Type B pancreatic cell (in vitro differentiated cells): ENCODE data around the gene TLR4. TPM values are rescaled to one million over a fixed set of nuclear protein-coding genes. Genes with fewer than 3 reads are reported as not detected.

ENCODE experiments used
- DNase-seq: peaks from one replicate; pipeline ENCODE4 v3.0.0; 2021; ENCODE audit warnings: mixed read lengths; ENCODE audit not compliant: unreplicated experiment; ENCODE audit errors: extremely low spot score
- H3K27ac Mint-ChIP-seq: 2 replicates; pipeline ENCODE4 v1.8.0; 2021; ENCODE audit warnings: mild to moderate bottlenecking, mixed read lengths
- H3K27me3 Mint-ChIP-seq: 2 replicates; pipeline ENCODE4 v1.8.0; 2021; ENCODE audit warnings: mixed read lengths
- H3K36me3 Mint-ChIP-seq: 2 replicates; pipeline ENCODE4 v1.8.0; 2021; ENCODE audit warnings: mixed read lengths
- H3K4me1 Mint-ChIP-seq: one replicate; pipeline ENCODE4 v1.8.0; 2021; ENCODE audit warnings: mixed read lengths; ENCODE audit not compliant: unreplicated experiment
- H3K4me3 Mint-ChIP-seq: 2 replicates; pipeline ENCODE4 v1.8.0; 2021; ENCODE audit warnings: mild to moderate bottlenecking, mixed read lengths
- H3K9me3 Mint-ChIP-seq: 2 replicates; pipeline ENCODE4 v1.8.0; 2021; ENCODE audit warnings: mixed read lengths
- total RNA-seq: library from RNA; stranded (reverse); gene quantifications from 2 replicates; pipeline ENCODE4 v1.2.1, GENCODE V29; 2021; ENCODE audit warnings: low replicate concordance
- TF ChIP-seq, protein P1 (sequence below): fragments of 200-600 bp; sonication (generic); conservative IDR thresholded peaks from 2 replicates; pipeline ENCODE4 v1.5.0; 2021; ENCODE audit warnings: antibody characterized with exemption, mild to moderate bottlenecking

Gene TLR4
- total RNA-seq, 1 donor from 2014 or later: 2.7 TPM

DNA sequence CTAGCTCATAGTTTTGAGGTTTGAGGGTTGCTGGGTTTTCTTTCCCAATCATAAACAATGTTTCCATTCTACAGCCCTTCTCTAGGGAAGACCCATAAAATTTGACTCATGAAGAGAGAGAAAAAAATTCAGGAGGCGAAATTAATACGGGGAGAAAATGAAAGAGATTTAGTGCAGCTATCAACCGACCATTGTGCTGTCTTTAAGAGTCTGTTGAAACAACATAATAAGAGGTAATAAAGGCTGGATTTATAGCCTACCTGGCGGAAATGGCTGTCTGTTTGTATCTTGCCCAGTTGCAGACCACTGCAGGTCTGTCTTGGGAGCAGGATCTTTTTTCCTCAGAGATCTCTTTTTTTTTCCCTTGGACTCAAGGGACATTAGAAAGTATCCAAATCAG lies 66.9 kb downstream of the TLR4 start:
- TF ChIP-seq, protein P1, sequence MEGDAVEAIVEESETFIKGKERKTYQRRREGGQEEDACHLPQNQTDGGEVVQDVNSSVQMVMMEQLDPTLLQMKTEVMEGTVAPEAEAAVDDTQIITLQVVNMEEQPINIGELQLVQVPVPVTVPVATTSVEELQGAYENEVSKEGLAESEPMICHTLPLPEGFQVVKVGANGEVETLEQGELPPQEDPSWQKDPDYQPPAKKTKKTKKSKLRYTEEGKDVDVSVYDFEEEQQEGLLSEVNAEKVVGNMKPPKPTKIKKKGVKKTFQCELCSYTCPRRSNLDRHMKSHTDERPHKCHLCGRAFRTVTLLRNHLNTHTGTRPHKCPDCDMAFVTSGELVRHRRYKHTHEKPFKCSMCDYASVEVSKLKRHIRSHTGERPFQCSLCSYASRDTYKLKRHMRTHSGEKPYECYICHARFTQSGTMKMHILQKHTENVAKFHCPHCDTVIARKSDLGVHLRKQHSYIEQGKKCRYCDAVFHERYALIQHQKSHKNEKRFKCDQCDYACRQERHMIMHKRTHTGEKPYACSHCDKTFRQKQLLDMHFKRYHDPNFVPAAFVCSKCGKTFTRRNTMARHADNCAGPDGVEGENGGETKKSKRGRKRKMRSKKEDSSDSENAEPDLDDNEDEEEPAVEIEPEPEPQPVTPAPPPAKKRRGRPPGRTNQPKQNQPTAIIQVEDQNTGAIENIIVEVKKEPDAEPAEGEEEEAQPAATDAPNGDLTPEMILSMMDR: no peak
- peaks cover 34% of the 10 kb centered on the region for H3K27me3 Mint-ChIP-seq

DNA sequence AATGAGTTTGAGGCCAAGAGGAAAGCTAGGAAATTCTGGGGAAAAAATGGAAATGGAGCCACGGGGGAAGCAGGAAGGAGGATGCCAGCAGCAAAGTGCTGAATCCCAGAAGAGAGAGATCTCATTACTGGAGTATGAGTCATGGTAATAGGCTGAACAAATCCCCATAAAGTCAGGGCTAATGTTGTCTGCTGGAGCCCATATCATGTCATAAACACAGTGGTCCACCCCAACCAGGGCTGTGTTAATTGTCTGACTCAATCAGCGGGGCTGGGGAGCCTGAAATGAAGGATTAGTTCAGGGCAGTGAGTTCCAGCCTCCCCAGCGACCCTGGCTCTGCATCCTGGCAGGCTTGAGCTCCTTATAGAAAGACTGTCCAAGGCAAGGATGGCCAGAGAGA lies 68.8 kb downstream of the TLR4 start:
- TF ChIP-seq, protein P1: no peak
- no peak for DNase-seq
- Mint-ChIP-seq H3K27me3 (peaks cover 40% of the 10 kb centered on the region), H3K27ac (no peak overlapping the region), H3K4me3 (no peak overlapping the region), H3K36me3 (no peaks in the 10 kb centered on the region), H3K9me3 (peaks cover 6% of the 10 kb centered on the region), H3K4me1 (no peaks in the 10 kb centered on the region)

More for the DNA sequence above, 66.9 kb downstream of the TLR4 start:
- no peaks in the 10 kb centered on the region for H3K4me1 Mint-ChIP-seq
- no peak overlapping the region for H3K27ac Mint-ChIP-seq
- peaks cover 6% of the 10 kb centered on the region for H3K9me3 Mint-ChIP-seq
- no peaks in the 10 kb centered on the region for H3K36me3 Mint-ChIP-seq
- no peak for DNase-seq
- no peak overlapping the region for H3K4me3 Mint-ChIP-seq
